ENCODE measurements around the gene CLEC4F.

CLEC4F gene

DNA sequence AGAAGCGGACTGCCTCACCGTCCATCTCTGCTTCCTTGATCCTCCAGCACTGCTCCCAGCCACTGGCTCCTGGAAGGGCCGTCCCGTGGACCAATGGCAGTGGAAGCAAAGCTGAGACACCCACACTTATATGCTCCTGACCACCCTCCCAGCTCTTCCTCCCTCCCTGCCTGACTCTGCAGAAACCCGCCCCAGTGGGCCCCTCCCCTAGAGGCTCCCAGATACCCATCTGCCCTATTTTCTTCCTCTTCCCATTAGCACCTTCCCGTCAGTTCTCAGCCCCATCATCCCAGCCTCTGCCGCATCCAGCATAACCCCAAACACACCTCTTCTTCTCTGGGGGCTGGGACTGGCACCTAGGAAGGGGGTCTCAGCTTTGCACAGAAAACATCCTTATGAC lies at the start of gene CLEC4F:
Gene CLEC4F (minus strand): TSS at position 101 of the 400 bp plus-strand sequence. CDS start 76 bp downstream, at position 25.
- DNase-seq: no peak

GRCh38 chr2:70868970-70869369 lies 48.6 kb upstream of the CLEC4F start:
- DNase-seq: no peak

DNA sequence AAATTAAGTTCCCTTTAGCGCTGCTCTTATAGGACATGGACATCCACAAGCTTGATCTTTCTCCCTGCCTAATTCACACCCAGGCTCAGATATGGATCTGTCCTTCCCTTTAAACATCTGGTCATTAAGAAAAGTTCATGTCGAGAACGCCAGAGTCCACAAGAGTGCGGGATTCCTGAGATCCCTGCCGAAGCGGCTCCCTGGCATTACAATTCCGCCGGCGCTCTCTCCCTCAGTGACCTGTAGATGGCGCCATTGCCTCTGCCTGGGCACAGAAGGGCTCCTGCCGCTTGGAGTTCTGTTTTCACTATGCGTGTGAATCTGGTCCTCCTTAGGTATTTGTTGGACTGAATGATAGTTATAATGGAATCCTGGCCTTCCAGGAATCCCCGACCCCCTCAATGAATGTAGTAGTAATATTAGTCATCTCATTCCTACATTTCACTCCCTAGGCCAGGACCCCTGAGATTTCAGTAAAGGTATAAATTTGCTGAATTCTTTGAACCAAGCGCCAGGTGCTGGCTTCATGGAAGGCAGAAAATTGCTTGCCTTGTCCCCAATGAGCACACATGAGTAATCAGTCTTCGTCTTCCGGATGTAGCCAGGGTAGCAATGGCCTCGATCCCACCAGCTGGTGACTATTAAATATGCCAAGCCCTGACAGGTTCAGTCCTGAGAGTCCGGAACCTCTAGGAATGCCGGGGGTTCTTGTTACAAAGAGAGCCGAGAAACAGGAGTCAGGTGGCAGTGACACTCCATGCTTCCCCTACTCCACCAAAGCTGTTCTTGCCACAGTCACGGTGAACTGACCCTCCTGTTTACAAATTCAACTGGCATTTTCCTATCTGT lies 41.6 kb upstream of the CLEC4F start:
- peak; percentile 63 to 70 for DNase-seq

GRCh38 chr2:70855667-70856066 lies 35.3 kb upstream of the CLEC4F start:
- no peak for DNase-seq

- DNase-seq: no peak
These were observed 34.0 kb upstream of the CLEC4F start for GRCh38 chr2:70854411-70854810.

GRCh38 chr2:70852824-70853223 lies 32.4 kb upstream of the CLEC4F start:
- no peak for DNase-seq

- peak in 1 of 2 donors; percentile 26 for DNase-seq
These were observed 31.3 kb upstream of the CLEC4F start for GRCh38 chr2:70851704-70852103.

DNA sequence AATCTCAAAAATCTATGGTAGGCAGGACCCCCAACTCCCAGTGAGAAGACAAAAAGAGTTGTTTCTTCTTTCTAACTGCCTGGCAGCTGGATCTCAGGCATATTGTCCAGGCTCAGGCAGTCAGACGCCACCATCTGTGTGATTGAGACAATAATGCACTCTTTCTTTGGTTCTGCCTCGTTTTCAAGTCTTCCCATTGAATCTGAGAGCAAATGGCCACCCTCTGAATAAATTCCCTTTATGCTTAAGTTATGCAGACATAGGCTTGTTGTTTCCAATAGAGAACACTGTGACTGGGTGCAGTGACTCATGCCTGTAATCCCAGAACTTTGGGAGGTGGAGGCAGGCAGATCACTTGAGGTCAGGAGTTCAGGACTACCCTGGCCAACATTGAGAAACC lies 30.5 kb upstream of the CLEC4F start:
- DNase-seq: no peak

DNA sequence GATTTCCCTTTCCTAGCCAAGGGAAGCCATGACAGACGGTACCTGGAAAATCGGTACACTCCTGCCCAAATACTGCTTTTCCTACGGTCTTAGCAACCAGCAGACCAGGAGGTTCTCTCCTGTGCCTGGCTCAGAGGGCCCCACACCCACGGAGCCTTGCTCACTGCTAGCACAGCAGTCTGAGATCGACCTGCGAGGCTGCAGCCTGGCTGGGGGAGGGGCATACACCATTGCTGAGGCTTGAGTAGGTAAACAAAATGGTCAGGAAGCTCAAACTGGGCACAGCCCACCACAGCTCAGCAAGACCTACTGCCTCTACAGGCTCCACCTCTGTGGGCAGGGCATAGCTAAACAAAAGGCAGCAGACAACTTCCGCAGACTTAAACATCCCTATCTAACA lies 22.0 kb upstream of the CLEC4F start:
- no peak for DNase-seq

DNA sequence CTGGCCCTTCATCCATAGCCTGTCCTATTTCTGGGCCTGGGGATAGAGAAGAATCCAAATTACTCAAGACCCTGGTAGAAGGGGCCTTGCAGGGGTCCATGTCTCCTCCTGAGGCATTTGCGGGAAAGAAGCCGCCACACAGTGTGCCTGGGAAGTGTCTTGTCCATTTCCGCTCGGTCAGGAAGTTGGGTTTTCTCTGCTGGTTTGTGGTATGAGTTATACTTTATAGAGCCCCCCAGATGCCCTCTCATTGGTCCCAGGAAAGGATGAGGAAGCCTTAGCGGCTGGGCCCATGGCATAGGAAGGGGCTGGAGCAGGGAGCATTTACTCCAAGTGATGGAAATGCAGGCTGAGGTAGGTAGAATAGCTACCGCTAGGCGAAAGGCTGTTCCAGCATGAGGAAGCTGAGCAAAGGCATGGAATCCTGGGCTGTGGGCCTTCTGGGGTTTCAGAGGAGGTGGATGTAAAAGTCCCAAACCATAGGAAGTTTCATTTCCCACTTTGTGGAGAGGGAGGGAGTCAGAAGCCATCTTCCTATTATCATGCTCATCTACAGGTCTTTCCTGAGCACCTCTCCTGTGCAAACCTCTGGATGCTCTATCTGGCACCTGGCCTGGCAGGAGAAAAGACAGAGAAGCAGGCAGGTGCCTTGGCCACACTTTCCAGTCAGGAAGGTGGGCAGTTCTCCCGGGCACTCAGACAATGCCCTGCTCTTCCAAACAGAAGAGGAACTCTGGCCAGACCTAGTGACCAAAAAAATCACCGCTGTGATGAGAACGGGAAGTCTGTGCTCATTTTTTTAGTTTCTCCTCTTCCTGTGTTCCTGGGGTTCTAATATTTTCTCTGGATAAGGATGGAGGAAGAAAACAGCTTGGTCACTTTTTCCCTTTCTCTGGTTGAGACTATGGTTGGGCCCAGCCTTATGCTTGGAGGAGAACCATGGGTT lies 17.9 kb upstream of the CLEC4F start:
- DNase-seq: no peak

DNA sequence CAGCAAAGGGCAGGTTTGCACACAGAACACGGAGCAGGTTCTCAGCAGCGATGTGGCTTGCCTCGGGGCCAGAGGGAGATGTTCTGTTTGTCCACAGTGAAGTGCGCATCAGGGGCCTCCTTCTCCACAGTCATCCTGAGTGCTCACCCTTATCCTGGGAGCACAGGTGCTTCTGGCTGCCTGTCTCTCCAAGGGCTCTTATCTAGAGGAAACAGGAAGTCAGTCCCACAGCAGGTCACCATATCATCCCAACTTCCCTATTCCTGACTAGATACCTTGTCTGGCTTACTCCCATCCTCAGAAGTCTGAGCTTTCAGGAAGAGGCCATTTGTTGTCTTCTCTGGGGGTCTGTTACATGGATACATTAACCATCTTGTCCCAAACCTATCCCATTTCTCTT lies 15.2 kb upstream of the CLEC4F start, which contains the start of gene CD207:
Gene CD207 (minus strand): TSS at position 174 of the 400 bp plus-strand sequence. CDS start 40 bp downstream, at position 134.
- no peak for DNase-seq

- no peak for DNase-seq
These were observed 14.5 kb upstream of the CLEC4F start for GRCh38 chr2:70834881-70835280.

DNA sequence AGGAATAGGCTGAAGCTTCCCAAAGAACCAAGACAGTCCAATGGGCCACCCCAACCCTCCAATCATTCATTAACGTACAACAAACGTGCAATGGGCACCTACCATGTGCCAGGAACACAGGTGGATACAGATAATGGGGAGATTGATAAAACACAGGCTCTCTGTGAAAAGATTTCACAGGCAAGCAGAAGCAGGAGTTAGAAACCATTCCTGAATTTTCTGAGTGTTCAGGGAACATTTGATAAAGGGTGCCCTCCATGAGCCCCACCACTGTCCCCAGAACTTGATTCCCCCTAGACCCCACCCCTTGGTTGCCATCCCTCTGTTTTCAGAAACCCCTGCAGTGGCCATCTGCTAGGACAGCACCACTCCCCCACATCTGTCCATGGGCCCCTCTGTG lies 13.7 kb upstream of the CLEC4F start:
- DNase-seq: no peak

DNA sequence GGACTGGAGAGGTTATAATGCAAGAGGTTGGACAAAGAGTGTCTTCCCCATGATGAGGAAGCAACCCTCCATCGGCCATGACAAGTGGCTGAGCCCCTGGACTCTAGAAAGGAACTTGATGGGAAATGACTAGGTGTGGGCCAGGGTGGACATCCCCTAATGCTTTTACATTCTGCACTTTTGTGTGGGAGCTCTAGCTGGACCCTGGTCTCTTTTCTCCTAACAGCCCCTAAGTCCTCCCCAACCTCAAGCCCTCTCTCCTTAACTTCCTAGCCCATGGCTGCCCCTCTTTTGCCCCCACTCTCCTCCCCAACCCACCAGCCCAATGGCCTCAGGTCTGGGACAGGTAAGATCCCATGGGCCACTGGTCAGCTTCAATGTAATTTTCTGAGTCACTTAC lies 12.8 kb upstream of the CLEC4F start:
- no peak for DNase-seq

GRCh38 chr2:70832386-70832785 lies 12.0 kb upstream of the CLEC4F start:
- DNase-seq: no peak

DNA sequence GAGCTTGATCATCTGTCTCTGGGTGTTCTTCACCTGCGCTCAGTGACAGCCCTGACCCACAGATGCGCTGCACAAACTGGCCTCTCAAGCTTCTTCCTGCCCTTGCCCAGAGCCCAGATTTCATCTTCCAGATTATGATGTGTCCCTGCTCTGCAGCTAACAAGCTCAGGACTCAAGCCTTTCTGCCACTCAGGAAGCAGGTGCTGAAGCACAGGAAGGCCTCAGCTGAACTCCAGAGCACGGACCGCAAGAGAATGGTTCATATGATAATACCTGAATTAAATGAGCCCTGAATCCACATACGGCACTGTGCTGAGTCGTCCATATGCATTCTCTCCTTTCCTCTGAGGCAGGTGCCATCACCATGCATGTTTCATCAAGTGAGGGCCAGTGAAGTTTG lies 11.5 kb upstream of the CLEC4F start:
- DNase-seq: no peak

GRCh38 chr2:70830366-70830765 lies 10.0 kb upstream of the CLEC4F start:
- DNase-seq: no peak

- DNase-seq: no peak
These were observed 9.5 kb upstream of the CLEC4F start for GRCh38 chr2:70829916-70830315.

DNA sequence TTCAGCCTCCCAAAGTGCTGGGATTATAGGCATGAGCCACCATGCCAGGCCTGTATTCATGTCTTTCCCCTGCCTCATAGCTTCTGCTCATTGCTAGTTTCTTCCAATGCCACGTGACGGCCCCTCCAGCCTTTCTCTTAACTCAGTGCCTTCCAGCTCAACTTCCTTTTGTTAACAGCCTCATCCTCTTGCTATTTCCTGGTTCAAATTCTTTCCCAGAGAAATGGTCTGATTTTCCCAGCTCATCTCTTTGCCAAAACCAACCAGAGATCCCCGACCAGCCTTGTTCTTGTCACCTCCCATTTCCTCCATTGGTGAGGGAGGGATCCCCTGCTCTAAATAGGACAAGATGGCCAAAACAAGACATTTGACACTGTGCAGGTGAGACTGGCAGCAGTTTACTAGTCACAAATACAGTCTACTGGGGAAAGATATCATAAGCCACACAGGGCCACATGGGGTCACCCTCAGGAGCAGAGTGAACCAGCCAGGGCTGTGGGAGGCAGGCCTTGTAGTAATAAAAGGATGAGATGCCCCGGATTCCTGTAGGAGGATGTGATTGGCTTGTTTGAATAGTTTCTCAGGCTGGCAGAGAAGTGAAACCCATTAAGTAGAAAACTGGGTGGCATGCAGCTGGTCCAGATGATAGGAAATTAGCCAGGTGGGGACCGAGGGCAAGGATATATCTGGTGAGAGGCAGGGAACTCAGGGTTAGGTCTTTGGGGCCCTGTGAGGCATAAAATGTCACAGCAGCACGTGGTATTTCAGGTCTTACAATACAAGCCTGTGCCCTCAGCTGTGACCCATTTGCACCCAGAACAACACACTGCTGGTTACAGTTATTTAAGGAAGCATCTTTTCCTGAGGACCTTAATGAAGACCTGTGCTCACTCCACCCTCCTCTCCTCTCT lies 8.8 kb upstream of the CLEC4F start:
- DNase-seq: no peak

DNA sequence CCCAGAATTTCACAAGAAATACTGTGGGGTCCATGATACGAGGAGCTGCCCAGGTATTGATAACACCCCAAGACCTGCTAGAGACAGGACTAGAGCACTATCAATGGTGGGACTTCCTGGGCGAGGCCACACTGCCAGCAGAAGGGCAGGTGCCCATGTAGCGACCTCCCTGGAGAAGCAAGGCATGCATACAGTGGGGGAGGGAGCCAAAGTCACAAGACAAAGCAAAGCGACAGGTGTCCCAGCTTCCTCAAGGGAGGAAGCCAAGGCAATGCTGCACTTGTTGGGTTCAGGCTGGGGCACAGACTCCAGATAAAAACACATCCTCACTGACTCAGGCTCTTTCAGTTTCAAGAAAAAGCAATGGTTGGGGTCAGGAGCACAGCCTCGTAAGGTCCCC lies 7.7 kb upstream of the CLEC4F start:
- DNase-seq: no peak

GRCh38 chr2:70827388-70827787 lies 7.0 kb upstream of the CLEC4F start:
- DNase-seq: no peak

DNA sequence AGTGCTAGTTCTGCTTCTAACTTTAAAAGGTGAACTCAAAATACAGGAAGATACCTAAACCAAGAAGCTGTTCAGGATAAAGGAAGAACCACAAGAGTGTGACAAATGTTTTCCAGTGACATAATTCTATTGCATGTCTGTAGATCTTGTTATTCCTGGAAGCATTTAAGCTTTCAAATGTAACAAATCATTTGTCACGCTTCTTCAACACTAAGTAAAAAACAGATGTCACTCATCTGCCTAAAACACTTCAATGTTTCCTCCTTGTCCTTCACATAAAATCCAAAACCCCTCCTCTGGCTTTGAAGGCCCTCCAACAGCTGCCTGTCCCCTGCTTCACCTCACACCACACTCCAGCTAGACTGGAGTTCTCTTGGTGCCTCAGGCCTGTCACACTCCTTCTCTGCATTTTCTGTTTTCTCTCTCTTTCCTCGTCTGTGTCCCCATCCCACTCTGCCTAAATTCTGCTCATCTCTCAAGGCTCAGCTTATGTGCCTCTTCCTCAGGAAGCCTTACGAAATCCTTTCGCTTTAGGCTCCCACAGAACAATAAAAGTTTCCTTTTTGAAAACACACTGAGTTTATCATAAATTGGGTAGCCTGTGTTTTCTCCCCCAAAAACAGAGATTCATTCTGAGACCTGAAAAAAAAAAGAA lies 6.4 kb upstream of the CLEC4F start:
- no peak for DNase-seq

All from activated CD4-positive, alpha-beta T cell treated with anti-CD3 and anti-CD28 coated beads for 4 hours (primary cell).